GM19099 (cell line): Measurements from ENCODE around the gene NR1D2.

Source experiments
- POLR2A ChIP-seq: IDR thresholded peaks from 3 replicates; pipeline ENCODE4 v1.6.1; 2011; ENCODE audit warnings: low read depth; ENCODE audit not compliant: insufficient read length; ENCODE audit errors: extremely low read depth

NR1D2 gene

GRCh38 chr3:23950293-23950692 lies 5.2 kb downstream of the NR1D2 start:
- no peak for TF ChIP-seq POLR2A

- TF ChIP-seq POLR2A = no peak
These were observed 7.6 kb downstream of the NR1D2 start for GRCh38 chr3:23952646-23953045.

- no peak for TF ChIP-seq POLR2A
These were observed 8.4 kb downstream of the NR1D2 start for GRCh38 chr3:23953523-23953922.

- TF ChIP-seq POLR2A = no peak
These were observed 9.1 kb downstream of the NR1D2 start for GRCh38 chr3:23954144-23954543.

- no peak for TF ChIP-seq POLR2A
These were observed 11.6 kb downstream of the NR1D2 start for GRCh38 chr3:23956701-23957100.

- no peak for TF ChIP-seq POLR2A
These were observed 14.2 kb downstream of the NR1D2 start for GRCh38 chr3:23959135-23959900.

GRCh38 chr3:23960649-23961048 lies 15.6 kb downstream of the NR1D2 start:
- no peak for TF ChIP-seq POLR2A

- TF ChIP-seq POLR2A = no peak
These were observed 16.0 kb downstream of the NR1D2 start for GRCh38 chr3:23961066-23961465.

- no peak for TF ChIP-seq POLR2A
These were observed 16.8 kb downstream of the NR1D2 start for GRCh38 chr3:23961913-23962312.

- no peak for TF ChIP-seq POLR2A
These were observed 19.6 kb downstream of the NR1D2 start for GRCh38 chr3:23964537-23965235.

GRCh38 chr3:23966328-23966727 lies 21.2 kb downstream of the NR1D2 start:
- no peak for TF ChIP-seq POLR2A

GRCh38 chr3:23968463-23969184 lies 23.5 kb downstream of the NR1D2 start:
- TF ChIP-seq POLR2A = no peak

GRCh38 chr3:23969393-23969792 lies 24.3 kb downstream of the NR1D2 start:
- TF ChIP-seq POLR2A = no peak

- no peak for TF ChIP-seq POLR2A
These were observed 26.6 kb downstream of the NR1D2 start for GRCh38 chr3:23971684-23972083.

- no peak for TF ChIP-seq POLR2A
These were observed 31.5 kb downstream of the NR1D2 start for GRCh38 chr3:23976555-23976954.

GRCh38 chr3:23979569-23979968 lies 34.5 kb downstream of the NR1D2 start:
- no peak for TF ChIP-seq POLR2A
